A673 (cell line): ENCODE measurements around the gene CYBRD1.

Experiments used
- CTCF ChIP-seq: fragments of 300-800, 200-600 bp; sonication (generic); conservative IDR thresholded peaks from 2 replicates; pipeline ENCODE4 v1.5.1; 2017; ENCODE audit warnings: low read depth, mild to moderate bottlenecking, antibody characterized with exemption, low read length, moderate library complexity, mixed read lengths
- EZH2 ChIP-seq: fragments of 200-600 bp; sonication (generic); IDR thresholded peaks from 2 replicates; pipeline ENCODE4 v1.6.1; 2017; ENCODE audit warnings: borderline replicate concordance, low read depth, mild to moderate bottlenecking, mixed read lengths, antibody characterized with exemption, low read length; ENCODE audit not compliant: poor library complexity, severe bottlenecking

DNA sequence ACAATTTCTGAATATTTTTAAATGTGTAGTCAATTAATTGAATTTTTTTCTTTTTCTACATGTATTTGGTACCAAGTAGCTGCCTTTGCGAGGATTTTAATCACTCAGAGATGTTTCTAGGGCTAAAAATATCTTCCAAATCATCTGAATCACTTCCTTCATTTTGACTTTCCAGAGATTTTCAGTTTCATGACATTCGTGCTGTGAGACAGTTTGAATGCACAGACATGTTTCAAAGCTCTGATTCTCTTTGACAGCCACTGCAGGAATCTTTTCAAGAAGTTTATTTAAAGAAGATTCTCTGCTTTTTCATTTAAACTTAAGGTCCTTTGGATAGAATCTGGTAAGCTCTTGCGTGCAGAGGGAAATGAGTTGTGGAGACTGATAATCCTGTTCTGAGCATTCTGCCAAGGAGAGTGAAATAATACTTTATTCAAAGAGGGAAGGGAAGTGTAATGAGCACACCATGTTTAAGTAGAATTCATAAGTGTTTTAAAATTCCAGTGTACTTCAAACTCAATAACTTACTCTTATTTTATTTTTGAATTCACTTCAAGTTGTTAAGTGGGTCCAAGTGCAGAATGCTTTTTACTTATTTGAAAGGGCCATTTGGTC is 9.7 kb downstream of the CYBRD1 start:
- no peak for TF ChIP-seq CTCF
- TF ChIP-seq EZH2 = no peak
